ENCODE results near the gene OPN4. TPM values are rescaled to one million over a fixed set of nuclear protein-coding genes. Genes with fewer than 3 reads are reported as not detected.

Gene OPN4
- polyA plus RNA-seq, 4 donors, result not detected

DNA sequence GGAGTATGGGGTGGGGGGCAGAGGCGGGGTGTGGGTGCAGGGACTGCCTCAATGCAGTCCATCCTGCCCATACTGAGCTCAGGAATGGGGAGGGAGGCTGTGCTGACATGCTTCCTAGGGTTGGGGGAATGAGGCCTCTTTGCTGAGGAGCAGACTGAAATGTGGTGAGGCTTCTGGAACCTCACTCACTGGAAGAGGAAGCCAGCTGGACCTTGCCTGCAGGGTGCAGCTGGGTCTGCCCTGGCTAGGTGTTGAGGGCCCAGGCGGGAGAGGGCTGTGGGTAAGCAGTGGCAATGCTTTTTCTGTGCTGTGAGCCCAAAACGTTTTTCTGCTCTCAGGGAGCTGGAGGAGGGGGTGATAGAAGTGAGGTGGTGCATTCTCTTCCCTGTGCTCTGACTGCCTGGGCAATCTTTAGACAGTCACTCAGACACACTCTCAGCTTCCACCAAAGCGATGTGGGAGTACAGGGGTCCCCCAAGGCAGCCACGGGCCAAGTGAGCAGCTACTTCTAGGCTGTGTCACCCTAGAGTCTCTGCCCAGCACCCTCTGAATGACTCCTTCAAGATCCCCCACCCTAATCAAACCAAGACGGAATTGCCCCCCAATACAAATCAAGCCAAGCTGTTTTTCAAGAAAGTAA lies 60.9 kb downstream of the OPN4 start:
- DNase-seq (ENCODE audit: low read depth in 4 of 4, low spot score in 3 of 4), result no peak

DNA sequence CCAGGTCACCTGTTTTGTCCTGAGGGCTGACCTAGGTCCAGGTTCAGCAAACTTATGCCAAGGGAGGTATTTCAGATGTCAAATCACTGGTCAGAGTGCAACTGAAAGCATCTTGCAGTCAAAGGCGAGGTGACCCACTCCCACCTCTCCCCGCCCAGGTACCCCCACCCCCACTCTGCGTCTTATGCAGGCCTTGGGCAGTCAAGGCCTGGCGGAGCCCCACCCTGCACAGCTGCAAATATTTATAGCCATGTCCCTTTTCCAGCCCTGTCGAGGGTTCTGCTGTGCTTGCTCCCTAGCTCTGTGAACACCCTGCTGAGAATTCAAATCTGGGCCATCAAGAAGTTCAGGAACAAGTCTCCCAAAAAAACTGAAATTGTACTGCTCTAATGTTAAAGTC lies 61.5 kb downstream of the OPN4 start:
- no peak for DNase-seq (ENCODE audit: low read depth in 4 of 4, low spot score in 3 of 4)

Other genes starting within 250 kb of the OPN4 start
- 10 to 100 TPM; 42.3 to 52.1 (median 50.3) TPM for gene WAPL, start 132.8 kb upstream of the OPN4 start, polyA plus RNA-seq (ENCODE audit: insufficient read length in 4 of 4)
- gene LDB3, start 14.0 kb downstream of the OPN4 start, polyA plus RNA-seq (ENCODE audit: insufficient read length in 4 of 4), result 1 to 10 TPM in 2 of 4 donors, under 1 TPM in 2; 0.92 to 1.1 (median 1.0) TPM
- 10 to 100 TPM; 63.2 to 85.5 (median 75.5) TPM for gene BMPR1A, start 102.1 kb downstream of the OPN4 start, polyA plus RNA-seq (ENCODE audit: insufficient read length in 4 of 4)